Cardiac septum (tissue), 1 donor: ENCODE measurements around the gene MRPS14. TPM values are rescaled to one million over a fixed set of nuclear protein-coding genes. Genes with fewer than 3 reads are reported as not detected.

Experiments used
- DNase-seq: peaks from one replicate; pipeline ENCODE4 v3.0.0-alpha.2; 2020; ENCODE audit warnings: low spot score
- intact Hi-C: fragments of 100-400 bp; cut with DNase I; formaldehyde crosslinking; loops from one replicate; pipeline ENCODE4 v1.14.0; 2022
- total RNA-seq: library from RNA; stranded (reverse); fragmentation: NEBNext Ultra II Directional; extraction: Animal tissue kit (Norgen Biotek cat#: 25700); gene quantifications from one replicate; pipeline ENCODE4 v1.2.1, GENCODE V29; 2021
- donor health status: DM: no; HTN: no; CAD: no.

MRPS14 gene
- total RNA-seq, 1 donor from 2014 or later: 24.4 TPM

GRCh38 chr1:174964972-174965361 lies 58.3 kb downstream of the MRPS14 start:
- intact Hi-C loops: no loop called here
- no peak for DNase-seq

DNA sequence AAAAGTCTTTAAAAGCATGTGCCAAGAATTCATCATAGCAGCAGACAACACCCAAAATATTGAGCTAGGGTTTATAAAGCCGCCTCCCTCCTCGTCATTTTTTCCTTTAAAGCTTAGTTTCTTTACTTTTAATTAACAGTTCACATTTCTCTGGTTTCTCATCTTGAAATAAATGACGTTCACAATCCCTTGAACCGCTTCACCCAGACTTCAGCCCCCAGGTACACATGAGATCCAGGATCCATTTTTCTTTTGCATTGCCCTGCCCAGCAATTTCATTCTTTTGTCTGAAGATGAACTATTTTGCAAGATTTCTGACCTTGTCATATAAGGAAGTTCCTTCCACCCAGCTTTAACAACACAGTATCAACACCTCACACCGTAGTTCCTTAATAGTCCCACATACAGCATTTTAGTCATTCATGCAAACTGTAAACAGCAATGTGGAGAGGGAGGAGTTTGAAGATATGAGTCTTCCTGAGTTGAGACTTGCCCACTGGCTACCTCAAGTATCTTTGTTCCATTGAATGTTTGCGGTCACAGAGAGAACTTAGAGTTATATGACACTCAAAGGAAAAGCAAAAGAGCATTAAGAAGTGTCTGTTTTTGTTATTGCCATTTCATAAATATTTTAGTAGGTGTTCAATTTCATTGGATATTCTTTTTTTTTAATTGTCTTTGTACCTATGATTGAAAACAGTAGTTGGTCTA lies 58.8 kb downstream of the MRPS14 start:
- no peak for DNase-seq
- intact Hi-C loops: no loop called here

DNA sequence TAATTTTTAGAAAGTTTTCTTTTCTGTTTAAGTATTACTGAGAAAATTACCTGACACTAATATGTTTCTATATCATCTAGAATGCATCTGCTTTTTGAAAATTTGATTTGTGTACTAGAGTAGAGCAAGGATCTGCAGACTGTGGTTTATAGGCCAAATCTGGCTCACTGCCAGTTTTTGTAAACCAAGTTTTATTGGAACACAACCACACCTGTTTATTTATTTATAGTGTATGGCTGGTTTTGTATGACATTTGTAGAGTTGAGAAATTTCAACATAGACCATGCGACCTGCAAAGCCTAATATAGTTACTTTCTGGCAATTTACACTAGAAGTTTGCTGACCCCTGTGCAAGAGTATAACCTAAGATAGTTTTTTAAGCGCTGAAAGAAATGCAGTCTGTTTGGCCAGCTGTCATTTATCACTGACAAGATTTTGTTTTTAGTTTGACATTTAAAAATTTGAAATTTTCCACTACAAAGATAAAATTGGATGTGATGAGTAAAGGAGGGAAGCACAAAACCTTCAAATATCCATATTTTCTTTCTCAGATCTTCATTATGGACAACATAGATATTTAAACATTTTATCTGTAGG lies 59.6 kb downstream of the MRPS14 start:
- DNase-seq: no peak
- intact Hi-C loops: no loop called here

Other genes starting within 250 kb of the MRPS14 start
- gene CACYBP, start 23.5 kb downstream of the MRPS14 start, total RNA-seq: 41.7 TPM
- gene TNN, start 44.4 kb upstream of the MRPS14 start, total RNA-seq: not detected
- gene KIAA0040, start 169.4 kb upstream of the MRPS14 start, total RNA-seq: 9.7 TPM